GM12878 (cell line): ENCODE data around the gene SYCP3.

Experiments
- HDAC2 ChIP-seq: fragments of 200-600 bp; sonication (generic); IDR thresholded peaks from 2 replicates; pipeline ENCODE4 v1.6.1; 2017
- POLR2A ChIP-seq: IDR thresholded peaks from 2 replicates; pipeline ENCODE4 v1.6.1; 2011; ENCODE audit warnings: low read depth, mild to moderate bottlenecking, low read length

DNA sequence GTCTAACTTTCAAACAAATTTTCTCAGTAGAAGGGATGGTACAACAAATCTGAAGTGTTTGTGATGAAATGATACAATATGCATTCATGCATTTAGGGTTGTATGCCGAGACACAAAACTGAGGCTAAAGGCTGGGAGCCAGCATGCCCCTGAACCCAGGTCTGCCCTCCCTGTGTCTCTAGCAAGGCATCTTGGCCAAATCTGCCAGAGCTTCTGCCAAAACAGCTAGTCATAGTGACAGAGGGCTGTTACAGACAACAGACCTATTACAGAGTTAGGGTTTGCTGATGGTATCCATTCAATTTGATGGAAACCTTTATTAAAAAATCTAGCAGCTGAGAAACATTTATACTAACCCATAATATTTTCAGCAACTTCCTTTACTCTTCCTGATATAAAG is 53.1 kb downstream of the SYCP3 start:
- no peak for TF ChIP-seq POLR2A
- TF ChIP-seq HDAC2, result no peak
